PFSK-1 (cell line): ENCODE measurements around the gene TMEM176A.

Source experiments
- FOXP2 ChIP-seq: optimal IDR thresholded peaks from 2 replicates; pipeline ENCODE3; 2011; ENCODE audit warnings: borderline replicate concordance, control low read depth, inconsistent platforms; ENCODE audit not compliant: insufficient read depth; ENCODE audit errors: extremely low read length, extremely low read depth
- POLR2AphosphoS5 ChIP-seq: IDR thresholded peaks from 2 replicates; pipeline ENCODE4 v1.6.1; 2012; ENCODE audit warnings: low read depth, mild to moderate bottlenecking, control low read depth, low read length, moderate library complexity
- SIN3A ChIP-seq: IDR thresholded peaks from 2 replicates; pipeline ENCODE4 v1.6.1; 2012; ENCODE audit warnings: mild to moderate bottlenecking, low read length, moderate library complexity, borderline replicate concordance; ENCODE audit not compliant: insufficient read depth
- TAF1 ChIP-seq: IDR thresholded peaks from 2 replicates; pipeline ENCODE4 v1.6.1; 2012; ENCODE audit warnings: low read length, control low read depth, borderline replicate concordance; ENCODE audit not compliant: insufficient read depth
- TF ChIP-seq, protein P1 (sequence below), 2 experiments: IDR thresholded peaks; 2 replicates each; pipeline versions ENCODE4 v1.6.1 to v1.8.0; 2011 to 2012; ENCODE audit warnings: low read depth in 2 of 2, low read length in 2 of 2, control low read depth in 1 of 2, inconsistent platforms in 1 of 2, mild to moderate bottlenecking in 1 of 2, moderate library complexity in 1 of 2; ENCODE audit not compliant: insufficient read depth in 1 of 2

The TMEM176A gene

DNA sequence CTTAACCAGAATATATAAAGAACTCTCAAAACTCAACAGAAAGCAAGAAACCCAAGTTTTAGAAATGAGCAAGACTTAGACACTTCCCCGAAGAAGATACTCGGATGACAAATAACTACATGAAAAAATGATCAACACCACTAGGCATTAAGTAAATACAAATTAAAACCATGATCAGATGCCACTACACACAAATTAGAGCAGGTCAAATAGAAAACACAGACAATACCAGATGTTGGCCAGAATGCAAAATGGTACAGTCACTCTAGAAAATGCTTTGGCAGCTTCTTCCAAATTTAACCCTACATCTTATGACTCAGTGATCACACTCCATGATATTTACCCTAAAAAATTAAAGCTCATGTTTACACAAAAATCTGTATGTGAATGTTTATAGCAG is 18.4 kb downstream of the TMEM176A start:
- TF ChIP-seq, protein P1, sequence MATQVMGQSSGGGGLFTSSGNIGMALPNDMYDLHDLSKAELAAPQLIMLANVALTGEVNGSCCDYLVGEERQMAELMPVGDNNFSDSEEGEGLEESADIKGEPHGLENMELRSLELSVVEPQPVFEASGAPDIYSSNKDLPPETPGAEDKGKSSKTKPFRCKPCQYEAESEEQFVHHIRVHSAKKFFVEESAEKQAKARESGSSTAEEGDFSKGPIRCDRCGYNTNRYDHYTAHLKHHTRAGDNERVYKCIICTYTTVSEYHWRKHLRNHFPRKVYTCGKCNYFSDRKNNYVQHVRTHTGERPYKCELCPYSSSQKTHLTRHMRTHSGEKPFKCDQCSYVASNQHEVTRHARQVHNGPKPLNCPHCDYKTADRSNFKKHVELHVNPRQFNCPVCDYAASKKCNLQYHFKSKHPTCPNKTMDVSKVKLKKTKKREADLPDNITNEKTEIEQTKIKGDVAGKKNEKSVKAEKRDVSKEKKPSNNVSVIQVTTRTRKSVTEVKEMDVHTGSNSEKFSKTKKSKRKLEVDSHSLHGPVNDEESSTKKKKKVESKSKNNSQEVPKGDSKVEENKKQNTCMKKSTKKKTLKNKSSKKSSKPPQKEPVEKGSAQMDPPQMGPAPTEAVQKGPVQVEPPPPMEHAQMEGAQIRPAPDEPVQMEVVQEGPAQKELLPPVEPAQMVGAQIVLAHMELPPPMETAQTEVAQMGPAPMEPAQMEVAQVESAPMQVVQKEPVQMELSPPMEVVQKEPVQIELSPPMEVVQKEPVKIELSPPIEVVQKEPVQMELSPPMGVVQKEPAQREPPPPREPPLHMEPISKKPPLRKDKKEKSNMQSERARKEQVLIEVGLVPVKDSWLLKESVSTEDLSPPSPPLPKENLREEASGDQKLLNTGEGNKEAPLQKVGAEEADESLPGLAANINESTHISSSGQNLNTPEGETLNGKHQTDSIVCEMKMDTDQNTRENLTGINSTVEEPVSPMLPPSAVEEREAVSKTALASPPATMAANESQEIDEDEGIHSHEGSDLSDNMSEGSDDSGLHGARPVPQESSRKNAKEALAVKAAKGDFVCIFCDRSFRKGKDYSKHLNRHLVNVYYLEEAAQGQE (IDR thresholded peaks at IDR 0.05; ENCODE audit: insufficient read depth in 1 of 2, low read depth in 2 of 2, low read length in 2 of 2) = no peak
- TF ChIP-seq TAF1 (no peak), POLR2AphosphoS5 (no peak), SIN3A (no peak), FOXP2 (no peak)

DNA sequence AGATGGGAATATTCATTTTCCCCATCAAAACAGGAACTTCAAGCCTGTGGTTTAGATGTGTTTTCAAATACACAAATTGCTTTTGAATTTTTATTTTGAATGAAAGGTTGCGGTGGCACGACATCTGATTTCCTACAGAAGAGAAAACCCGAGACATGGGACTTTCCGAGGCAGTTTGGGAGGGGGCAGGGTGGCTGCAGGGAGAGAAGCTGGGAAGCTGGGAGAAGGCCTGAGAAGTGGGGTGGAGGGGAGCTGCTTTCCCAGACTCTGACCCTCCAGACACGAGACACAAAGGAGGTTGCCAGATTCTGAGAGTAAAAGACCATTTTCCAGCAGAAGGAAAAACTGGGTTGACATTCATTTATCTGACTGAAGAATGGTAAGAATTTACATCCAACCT is 19.6 kb downstream of the TMEM176A start:
- TF ChIP-seq TAF1 = no peak
- TF ChIP-seq FOXP2 = no peak
- TF ChIP-seq, protein P1 (IDR thresholded peaks at IDR 0.05; ENCODE audit: insufficient read depth in 1 of 2, low read depth in 2 of 2, low read length in 2 of 2) = no peak
- no peak for TF ChIP-seq POLR2AphosphoS5
- no peak for TF ChIP-seq SIN3A

DNA sequence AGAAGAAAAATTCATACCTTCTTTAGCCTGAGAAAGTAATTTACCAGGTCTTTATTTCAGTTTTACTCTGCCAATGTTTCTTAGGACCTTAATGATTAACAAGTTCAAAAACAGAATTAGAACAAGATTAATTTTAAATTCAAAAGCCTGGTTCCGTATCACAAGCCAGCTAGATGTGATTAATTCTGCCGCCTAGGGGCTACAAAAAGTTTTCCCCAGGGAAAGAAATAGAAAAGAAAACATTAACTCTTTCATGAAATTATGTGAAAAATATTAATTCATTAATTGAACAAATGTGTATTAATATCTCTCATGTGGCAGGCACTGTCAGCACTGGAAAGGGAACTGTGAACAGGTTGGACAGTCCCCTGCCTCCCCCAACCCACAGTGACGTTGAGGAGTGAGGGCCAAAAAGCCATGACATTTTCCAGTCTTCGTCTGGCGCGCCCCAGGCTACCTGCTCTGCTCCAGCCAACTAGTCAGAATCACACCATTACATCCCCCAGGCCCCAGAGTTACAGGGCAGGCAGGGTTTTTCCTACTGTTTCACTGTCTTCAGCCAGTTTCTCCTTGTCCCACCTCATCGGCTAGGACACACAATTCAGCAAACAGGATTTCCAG is 20.1 kb downstream of the TMEM176A start:
- TF ChIP-seq FOXP2 (no peak), POLR2AphosphoS5 (no peak), TAF1 (no peak), SIN3A (no peak)
- TF ChIP-seq, protein P1 (IDR thresholded peaks at IDR 0.05; ENCODE audit: insufficient read depth in 1 of 2, low read depth in 2 of 2, low read length in 2 of 2) = no peak

DNA sequence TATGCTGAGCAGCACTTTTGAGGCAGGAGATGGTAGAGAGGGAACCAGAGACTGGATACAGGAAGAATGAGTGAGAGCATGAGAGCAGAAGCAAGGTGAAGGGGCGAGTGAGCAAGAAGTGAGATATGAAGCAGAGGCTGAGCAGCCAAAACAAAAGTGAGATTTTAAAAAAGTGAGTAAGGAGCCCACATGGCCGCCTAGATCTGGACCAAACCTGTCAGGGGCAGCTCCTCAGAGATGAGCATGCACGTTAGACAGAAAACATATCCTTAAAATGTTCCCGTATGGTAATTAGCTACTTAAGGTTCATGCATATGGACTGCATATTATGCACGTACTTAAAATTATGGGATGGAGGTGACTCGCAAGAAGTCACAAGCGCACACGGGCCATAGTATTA is 22.5 kb downstream of the TMEM176A start:
- TF ChIP-seq, protein P1 (IDR thresholded peaks at IDR 0.05; ENCODE audit: insufficient read depth in 1 of 2, low read depth in 2 of 2, low read length in 2 of 2) = no peak
- TF ChIP-seq FOXP2 = no peak
- TF ChIP-seq TAF1 = no peak
- no peak for TF ChIP-seq POLR2AphosphoS5
- TF ChIP-seq SIN3A = no peak

DNA sequence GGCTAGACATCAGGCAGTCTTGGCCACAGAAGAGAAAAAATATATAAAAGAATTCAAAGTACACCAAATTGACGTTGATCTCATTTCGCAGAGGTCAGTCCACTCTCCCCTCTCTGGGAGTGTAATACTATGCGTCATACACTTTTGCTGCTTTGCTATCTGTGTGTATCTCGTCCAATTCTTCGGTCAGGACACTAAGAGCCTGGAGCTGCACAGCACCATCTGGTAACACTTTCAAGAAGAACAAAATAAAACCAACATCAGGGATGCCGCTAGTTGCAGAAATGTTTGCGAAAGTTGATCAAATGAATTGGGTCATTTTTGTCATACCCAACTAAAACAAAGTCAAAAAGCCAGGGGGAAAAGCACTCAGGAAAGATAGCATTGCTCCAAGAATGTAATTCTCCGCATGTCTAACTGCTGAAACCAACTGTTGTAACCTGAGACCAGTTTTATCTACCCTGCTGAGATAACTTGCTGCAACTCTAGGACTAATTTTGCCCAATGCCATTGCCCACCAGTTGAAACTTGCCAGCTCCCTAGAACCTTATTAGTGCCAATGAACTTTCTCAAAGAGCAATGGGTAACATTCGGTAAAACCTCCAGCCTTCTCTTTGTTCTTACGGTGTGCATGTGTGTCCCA is 23.0 kb downstream of the TMEM176A start:
- TF ChIP-seq TAF1 (no peak), SIN3A (no peak), POLR2AphosphoS5 (no peak), FOXP2 (no peak)
- TF ChIP-seq, protein P1 (IDR thresholded peaks at IDR 0.05; ENCODE audit: insufficient read depth in 1 of 2, low read depth in 2 of 2, low read length in 2 of 2) = no peak
